ENCODE data around the gene PIK3AP1.
A peak's percentile ranks its signal among the peaks of the same experiment; 100 is the strongest.

PIK3AP1 gene

DNA sequence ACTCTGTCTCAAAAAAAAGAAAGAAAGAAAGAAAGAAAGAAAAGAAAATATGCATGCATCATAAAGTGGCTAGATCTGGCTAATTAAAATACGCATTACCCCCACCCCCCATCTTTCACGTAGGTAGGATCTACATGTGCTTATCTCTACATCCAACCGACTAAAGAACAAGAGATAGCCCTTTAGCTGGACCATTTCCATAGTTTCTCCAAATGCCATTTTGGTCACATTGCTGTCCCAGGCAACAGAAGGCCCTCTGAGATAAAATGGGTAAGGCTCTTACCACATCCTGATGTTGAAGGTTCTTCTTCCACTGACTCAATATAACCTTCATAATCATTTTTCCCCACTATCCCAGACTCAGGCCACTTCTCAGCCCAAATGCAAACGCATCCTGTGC is 31.5 kb downstream of the PIK3AP1 start:
- no peak for DNase-seq (ENCODE audit: low read depth)
- H3K4me3 ChIP-seq (ENCODE audit: low read length): no peak overlapping the region
- TF ChIP-seq, protein P1, sequence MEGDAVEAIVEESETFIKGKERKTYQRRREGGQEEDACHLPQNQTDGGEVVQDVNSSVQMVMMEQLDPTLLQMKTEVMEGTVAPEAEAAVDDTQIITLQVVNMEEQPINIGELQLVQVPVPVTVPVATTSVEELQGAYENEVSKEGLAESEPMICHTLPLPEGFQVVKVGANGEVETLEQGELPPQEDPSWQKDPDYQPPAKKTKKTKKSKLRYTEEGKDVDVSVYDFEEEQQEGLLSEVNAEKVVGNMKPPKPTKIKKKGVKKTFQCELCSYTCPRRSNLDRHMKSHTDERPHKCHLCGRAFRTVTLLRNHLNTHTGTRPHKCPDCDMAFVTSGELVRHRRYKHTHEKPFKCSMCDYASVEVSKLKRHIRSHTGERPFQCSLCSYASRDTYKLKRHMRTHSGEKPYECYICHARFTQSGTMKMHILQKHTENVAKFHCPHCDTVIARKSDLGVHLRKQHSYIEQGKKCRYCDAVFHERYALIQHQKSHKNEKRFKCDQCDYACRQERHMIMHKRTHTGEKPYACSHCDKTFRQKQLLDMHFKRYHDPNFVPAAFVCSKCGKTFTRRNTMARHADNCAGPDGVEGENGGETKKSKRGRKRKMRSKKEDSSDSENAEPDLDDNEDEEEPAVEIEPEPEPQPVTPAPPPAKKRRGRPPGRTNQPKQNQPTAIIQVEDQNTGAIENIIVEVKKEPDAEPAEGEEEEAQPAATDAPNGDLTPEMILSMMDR (conservative IDR thresholded peaks at IDR 0.05; ENCODE audit: low read length): no peak

DNA sequence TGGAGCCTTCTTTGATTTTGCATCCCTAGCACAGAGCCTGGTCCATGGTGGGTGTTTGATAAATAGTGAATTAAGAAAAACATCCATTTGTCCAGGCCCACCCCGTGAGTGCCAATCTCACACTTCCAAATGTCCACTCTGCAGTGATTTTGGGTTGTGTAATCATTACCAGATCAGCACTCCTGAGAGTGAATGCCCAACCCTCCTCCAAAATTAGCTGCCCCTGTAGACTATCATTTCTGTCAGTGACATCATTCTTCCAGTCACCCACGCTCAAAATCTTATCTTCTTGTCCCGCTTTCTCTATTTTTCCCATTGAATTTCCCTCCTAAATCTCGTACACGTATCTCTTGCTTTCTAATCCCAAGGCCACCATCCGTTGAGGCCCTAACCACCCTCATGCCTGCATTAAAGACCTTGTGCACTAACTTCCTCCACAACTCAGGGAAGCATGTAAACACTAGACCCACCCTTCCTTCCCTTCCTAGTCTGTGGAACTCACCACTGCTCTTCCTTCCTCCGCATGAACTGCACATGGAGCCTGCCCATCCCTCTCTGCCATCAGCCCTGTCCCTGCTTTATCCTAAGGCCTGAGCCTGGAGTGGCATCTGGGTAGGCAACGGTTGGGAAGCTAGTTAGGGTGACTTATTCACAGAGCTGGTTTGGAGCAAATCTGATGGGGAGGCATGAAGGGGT is 32.8 kb downstream of the PIK3AP1 start:
- TF ChIP-seq, protein P1 (conservative IDR thresholded peaks at IDR 0.05; ENCODE audit: low read length): no peak
- DNase-seq (ENCODE audit: low read depth): no peak
- H3K4me3 ChIP-seq (ENCODE audit: low read length): no peak overlapping the region

DNA sequence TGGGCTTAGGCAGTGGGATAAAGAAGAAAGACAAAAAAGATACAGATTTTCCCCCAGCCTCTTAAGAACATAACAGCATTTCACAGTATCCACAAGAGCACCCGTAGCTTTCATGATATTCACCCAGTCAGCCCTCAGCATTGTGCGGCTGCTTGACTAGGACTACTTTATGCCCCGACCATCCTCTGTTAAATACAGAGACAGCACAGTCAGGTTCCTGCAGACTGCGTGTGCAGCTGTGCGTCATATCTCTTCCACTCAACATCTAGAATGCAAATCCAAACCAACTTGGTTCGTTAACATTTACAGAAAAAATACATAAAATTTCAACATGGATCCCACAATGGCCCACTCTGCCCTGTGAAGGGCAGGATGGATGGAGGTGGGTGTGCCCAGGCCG is 33.8 kb downstream of the PIK3AP1 start:
- TF ChIP-seq, protein P1 (conservative IDR thresholded peaks at IDR 0.05; ENCODE audit: low read length): no peak
- H3K4me3 ChIP-seq (ENCODE audit: low read length): no peak overlapping the region
- no peak for DNase-seq (ENCODE audit: low read depth)

- TF ChIP-seq, protein P1 (conservative IDR thresholded peaks at IDR 0.05; ENCODE audit: low read length): no peak
- no peak overlapping the region for H3K4me3 ChIP-seq (ENCODE audit: low read length)
- peak; percentile 44 for DNase-seq (ENCODE audit: low read depth)
These were observed 35.0 kb downstream of the PIK3AP1 start for GRCh38 chr10:96685306-96685705.

GRCh38 chr10:96684826-96685225 is 35.5 kb downstream of the PIK3AP1 start:
- DNase-seq (ENCODE audit: low read depth): no peak
- TF ChIP-seq, protein P1 (conservative IDR thresholded peaks at IDR 0.05; ENCODE audit: low read length): no peak

GRCh38 chr10:96683710-96684109 is 36.6 kb downstream of the PIK3AP1 start:
- H3K4me3 ChIP-seq (ENCODE audit: low read length): no peak overlapping the region
- no peak for DNase-seq (ENCODE audit: low read depth)
- TF ChIP-seq, protein P1 (conservative IDR thresholded peaks at IDR 0.05; ENCODE audit: low read length): no peak

More at GRCh38 chr10:96684826-96685225, 35.5 kb downstream of the PIK3AP1 start:
- H3K4me3 ChIP-seq (ENCODE audit: low read length): no peak overlapping the region

GRCh38 chr10:96683065-96683464 is 37.2 kb downstream of the PIK3AP1 start:
- no peak overlapping the region for H3K4me3 ChIP-seq (ENCODE audit: low read length)
- TF ChIP-seq, protein P1 (conservative IDR thresholded peaks at IDR 0.05; ENCODE audit: low read length): no peak
- peak; percentile 94 for DNase-seq (ENCODE audit: low read depth)

Measured in AG10803 (cell line).